ENCODE measurements around the gene NAGLU.
A peak's percentile ranks its signal among the peaks of the same experiment; 100 is the strongest.

The NAGLU gene

DNA sequence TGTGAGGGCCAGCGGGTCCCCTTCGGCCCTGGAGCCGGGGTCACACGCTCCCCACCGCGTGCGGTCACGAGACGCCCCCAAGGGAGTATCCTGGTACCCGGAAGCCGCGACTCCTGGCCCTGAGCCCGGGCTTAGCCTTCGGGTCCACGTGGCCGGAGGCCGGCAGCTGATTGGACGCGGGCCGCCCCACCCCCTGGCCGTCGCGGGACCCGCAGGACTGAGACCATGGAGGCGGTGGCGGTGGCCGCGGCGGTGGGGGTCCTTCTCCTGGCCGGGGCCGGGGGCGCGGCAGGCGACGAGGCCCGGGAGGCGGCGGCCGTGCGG is at the start of gene NAGLU:
Gene NAGLU (plus strand): TSS at position 194 of the 324 bp plus-strand sequence. CDS start 32 bp downstream, at position 226.
- DNase-seq, result peak; percentile 97

DNA sequence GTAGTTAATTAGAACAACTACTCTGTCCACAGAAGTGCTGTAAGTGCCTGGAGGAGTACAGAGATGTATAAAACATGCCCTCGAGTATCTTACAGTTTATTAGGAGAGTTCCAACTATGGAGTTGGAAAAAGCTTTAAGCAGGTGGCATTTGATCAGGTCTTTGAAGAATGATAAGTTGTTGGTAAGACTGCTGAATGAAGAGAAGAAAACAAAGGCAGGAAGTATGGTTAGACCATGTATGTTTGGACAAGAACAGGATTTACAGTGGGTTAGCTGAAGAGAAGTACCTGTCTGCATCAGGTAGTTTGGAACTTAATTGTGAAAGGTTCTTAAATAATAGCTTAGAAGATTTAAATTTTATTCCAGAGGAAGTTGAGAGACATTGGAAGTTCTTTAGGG is 48.0 kb upstream of the NAGLU start:
- DNase-seq, result no peak

DNA sequence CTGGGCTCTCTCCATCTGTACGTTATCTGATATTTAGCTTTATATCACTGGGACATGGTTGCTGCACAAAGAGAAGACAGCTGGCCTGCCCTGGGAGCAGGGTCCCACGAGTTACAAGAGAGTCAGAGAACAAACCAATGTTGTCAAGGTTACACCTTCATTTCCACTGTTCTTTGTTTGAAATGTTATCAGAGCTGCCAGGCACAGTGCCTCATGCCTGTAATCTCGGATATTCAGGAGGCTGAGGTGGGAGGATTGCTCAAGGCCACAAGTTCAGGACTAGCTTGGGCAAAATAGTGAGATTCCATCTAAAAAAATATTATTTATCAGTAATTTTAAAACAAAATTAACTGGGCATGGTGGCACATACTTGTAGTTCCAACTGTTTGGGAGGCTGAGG is 42.7 kb upstream of the NAGLU start:
- DNase-seq, result no peak

DNA sequence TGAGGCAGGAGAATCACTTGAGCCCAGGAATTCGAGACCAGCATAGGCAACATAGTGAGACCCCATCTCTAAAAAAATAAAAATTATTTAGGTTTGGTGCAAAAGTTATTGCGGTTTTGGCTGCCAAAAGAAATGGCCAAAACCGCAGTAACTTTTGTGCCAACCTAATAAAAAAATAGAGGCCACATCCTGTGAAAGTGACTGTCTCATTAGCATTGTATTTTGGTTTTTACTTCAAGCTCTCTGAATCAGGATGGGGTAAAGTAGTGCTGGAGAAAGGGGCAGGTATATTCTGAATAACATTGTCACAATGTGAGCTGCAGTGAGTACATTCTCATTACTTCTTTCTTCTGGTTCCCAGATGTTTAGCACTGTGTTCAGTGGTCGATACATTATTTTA is 41.4 kb upstream of the NAGLU start:
- no peak for DNase-seq

DNA sequence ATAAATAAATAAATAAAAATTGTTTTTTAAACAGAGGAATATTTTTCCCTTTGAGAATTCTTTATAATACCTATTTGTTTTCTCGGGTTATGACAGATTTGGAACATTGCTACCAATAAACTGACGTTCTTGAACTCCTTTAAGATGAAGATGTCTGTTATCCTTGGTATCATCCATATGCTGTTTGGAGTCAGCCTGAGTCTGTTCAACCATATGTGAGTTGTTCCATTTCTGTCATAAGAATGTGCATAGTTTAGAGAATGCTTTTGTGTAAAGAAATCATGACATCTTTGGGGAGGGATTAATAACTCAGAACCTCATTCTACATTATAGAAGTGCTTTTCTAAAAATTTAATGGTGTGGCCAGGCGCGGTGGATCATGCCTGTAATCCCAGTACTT is 37.2 kb upstream of the NAGLU start:
- no peak for DNase-seq

DNA sequence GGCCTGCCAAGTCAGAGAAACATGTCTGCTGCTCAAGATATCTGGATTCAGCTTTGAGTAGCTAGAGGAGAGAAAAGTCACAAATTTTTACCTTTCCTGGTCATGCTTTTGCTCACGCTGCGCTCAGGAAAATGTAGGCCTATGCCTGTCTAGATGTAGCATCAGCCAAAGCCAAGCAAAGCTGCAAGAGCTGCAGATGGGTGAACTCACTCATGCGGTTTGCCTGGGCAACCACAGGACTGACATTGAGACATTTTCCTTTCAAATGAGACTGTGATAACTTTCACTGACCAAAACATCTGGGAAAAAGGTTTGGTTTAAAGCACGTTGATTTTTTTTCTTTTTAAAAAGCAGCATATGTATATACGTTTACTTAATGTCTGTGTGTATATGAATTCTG is 34.0 kb upstream of the NAGLU start:
- no peak for DNase-seq

DNA sequence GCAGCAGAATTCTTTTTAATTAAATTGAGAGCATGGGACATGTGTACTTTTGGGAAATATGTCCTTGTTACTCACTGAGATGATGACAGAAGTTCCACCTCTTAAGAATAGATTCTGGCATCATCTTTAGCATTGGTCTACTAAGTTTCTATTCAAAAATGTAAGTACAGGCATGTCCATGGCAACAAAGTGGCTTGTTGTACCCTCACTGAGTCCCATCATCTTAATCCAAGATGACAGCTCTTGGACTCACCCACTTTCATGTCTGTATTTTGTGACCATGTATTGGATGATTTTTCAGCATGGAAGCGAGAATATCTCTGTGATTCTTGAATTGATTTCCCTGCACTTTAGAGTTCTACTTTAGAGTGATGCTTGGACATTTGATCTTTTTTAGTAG is 33.1 kb upstream of the NAGLU start:
- DNase-seq, result no peak

DNA sequence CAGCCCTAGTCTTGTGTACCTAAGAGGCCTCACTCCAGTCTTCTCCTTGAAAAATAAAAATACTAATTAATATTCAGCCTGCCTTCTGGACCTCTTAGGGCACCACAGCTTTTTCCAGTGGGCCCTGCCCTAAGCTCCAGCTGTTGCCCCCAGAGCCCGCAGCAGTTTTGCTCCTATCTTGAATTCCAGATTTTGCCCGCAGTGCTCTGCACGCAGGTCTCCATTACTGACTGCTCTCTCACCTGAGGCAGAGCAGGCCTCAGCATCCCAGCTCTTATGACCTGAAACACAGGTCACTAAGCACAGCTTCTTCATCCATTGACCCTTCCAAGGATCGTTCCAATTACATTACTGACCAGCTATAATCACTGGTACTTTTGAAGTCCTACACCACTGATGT is 28.4 kb upstream of the NAGLU start:
- DNase-seq, result no peak

DNA sequence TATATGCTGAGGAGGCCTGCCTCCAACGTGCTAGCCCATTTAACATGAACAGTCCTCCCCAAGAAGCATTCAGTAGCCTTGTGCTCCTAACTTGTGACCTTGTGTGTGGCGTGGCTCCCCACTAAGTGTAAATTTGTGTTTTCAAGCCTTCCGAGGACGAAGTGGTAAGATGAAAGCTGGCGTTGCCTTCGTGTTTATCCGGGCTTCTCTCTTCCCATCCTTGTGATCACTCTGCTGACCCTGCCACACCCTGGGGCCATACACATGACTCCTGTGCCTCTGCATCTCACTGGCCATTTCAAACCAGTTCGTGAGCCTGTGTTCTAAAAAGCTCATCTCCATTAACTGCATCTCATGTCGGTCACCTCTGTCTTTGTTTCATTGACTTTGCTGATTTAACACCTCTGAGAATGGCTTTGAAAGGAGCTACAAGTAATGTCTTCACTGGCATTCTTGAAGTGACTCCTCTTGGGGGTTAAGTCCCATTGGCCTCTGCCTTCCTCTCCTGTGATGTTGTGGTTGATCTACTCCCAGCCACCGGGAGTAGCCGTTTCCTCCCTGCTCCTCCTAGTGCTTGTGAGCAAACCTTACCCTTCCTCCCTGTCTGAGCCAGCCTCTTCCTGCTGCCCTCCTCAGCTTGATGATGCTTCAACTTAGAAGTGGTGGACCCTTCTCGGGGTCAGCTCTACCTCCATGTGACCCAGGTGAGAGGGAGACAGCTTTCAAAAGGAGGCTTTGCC is 27.4 kb upstream of the NAGLU start:
- no peak for DNase-seq

DNA sequence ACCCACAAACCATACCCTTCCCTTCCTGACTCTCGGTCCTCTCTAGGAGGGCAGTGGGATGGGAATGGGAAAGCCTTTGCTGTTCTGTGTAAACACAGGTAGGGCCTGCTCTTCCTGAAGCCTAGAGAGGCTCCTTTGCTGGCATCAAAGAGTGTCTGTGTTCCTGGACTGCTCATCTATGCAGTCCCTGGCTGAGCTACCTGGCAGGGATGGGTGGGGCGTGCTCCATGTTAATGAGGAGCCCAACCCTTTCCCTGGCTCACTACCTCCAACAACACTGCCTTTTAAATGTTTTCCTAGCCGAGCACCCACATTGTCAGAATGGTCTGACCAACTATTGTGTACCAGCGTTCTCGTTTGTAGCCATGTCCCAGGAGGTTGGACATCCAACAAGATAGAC is 26.6 kb upstream of the NAGLU start:
- DNase-seq, result no peak

DNA sequence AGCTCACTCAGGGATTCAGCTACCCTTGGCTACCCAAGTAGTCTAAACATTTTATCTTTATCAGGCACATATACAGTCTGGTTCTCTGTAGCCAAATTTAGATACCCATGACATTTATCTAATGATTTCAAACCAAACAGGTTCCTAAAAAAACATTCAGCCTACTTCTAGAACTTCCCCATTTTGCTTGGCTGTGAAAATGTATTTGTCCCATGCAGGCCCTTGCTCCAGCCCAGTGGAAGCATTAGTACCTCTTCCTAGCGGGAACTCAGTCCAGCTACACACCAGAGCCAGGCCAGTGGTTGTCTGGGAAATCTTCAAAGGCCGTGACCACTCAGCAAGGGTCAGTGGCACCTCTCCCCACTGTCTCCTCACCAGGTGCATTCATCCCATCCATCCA is 26.2 kb upstream of the NAGLU start:
- no peak for DNase-seq

DNA sequence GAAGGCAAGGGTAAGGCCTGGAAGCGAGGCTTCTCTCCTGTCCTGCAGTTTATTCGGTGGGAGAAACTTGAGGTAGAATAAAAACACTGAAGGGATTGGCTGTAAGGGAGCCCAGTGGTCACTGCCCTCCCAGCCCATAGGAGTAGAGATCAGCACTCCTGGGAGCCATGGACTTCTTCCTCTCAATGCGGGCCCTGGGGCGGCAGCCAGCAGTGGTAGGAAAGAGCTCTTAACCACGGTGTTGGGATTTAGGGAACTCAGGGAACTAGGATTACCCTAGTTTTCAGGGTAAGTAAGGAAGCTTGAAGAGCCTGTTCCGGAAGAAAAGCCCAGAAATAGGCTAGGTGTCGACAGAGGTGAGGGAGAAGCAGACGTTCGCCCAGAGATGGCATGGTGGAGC is 23.8 kb upstream of the NAGLU start:
- DNase-seq, result no peak

DNA sequence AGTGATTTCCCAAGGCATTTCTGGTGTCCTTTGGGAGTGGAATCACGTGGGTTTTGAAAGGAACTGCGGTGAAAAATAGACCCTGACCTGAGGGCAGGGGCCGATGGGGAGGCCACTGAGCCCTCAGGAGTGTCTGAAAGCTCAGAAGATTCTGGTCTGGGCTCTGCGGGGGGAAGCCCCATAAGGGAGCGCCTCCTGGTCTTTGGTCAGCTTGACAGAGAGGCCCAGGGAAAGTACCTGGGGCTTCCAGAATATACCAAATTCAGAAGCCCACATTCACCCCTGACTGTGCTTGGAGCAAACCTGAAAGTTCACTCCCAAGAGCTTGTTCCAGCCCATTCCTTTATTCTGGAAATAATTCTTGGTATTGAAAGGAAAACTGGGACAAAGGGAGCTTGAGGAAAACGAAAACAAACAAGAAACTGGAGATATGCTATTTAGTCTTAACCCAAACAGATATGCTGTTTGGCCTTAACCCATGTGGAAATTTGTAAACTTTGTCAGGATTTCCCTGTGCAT is 23.2 kb upstream of the NAGLU start:
- no peak for DNase-seq

DNA sequence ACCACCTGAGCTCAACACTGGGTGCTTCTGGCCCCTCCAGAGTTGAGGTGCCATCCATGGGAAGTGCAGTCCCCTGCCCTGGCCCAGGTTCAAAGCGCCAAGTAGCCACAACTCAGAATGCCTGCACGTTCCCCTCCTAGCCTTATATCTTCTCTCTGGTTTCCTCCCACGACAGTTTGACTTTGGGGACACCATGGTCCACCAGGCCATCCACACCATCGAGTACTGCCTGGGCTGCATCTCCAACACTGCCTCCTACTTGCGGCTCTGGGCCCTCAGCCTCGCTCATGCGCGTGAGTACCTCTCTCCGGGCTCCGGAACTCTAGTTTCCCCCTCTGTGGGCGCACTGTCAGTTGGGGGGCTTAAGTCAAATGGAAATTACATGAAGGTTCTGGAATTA is 22.4 kb upstream of the NAGLU start:
- no peak for DNase-seq

DNA sequence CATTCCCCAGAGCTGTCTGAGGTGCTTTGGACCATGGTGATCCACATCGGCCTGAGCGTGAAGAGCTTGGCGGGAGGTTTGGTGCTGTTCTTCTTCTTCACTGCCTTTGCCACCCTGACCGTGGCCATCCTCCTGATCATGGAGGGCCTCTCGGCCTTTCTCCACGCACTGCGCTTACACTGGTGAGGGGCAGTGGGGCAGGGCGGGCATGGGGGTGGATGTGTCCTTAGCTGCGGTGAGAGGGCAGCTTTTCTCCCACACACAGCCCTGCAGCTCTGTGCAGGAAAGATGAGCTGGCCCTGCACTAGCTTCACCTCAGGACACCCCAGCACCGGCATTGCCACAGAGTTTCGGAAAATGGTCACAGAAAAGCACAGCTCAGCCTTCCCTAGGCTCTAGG is 21.8 kb upstream of the NAGLU start:
- no peak for DNase-seq

DNA sequence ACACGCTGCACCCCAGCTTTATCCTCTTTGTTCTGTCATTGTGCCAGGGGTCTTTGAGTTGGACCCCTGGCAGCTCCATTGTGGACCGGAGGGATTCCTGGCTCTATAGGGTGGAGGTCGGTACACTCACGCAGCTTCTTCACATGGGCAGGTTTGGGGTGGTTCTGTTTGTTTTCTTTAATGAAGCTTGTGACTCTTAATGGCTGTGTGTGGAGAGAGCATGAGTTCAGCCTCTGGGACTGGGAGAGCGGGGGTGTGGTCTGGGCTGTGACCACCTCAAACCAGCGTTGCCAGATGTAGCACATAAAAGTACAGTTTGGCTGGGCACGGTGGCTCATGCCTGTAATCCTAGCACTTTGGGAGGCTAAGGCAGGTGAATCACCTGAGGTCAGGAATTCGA is 21.2 kb upstream of the NAGLU start:
- no peak for DNase-seq

DNA sequence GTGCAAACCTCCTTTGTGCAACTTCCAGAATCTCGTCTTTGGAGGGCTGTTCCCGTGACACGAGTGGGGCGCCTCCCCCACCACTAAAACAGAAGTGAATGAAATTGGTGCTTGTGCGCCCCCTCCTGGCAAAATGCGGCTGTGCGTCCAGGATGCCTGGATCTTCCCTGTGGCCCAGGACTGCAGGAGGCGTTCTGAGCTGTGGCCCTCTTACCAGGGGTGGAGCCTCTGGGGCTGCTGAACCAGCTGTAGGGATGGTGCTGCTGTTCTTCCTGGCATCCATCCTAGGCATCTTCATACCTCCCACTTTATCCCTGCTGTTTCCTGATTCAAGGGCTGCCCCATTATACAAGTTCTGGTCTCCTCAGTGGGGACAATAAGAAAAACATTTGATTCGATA is 18.5 kb upstream of the NAGLU start:
- peak; percentile 89 for DNase-seq

DNA sequence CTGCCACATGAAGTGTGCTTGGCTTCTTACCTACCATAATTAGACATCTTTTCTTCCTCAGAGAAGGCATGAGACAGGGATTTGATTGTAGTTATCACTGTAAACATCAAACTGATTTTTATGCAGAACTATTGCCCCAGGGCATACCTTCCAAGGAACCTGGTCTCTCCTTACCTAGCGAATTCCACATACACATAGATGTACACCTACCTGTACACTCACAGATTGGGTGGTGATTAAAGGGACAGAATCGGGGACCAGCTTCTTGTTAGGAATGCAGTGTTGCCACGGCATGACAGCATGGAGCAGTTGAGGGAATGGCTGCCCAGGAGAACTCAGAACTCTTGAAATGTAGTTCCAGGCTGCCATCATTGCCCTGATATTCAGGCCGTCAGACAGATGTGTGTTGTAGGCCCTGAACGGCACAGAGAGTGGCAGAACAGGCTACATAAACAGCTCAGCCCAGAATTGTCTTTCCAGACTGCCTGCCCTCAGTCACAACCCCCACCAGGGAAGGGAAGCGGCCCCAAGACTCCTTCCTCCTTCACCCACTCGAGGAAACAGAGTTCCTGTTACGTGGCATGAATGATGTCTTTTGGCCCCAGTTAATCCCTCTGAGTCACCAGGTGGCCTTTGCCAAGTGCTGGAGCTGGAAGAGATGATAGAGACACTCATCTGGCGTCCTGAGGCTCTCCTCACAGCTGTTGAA is 17.8 kb upstream of the NAGLU start:
- DNase-seq, result peak; percentile 85

DNA sequence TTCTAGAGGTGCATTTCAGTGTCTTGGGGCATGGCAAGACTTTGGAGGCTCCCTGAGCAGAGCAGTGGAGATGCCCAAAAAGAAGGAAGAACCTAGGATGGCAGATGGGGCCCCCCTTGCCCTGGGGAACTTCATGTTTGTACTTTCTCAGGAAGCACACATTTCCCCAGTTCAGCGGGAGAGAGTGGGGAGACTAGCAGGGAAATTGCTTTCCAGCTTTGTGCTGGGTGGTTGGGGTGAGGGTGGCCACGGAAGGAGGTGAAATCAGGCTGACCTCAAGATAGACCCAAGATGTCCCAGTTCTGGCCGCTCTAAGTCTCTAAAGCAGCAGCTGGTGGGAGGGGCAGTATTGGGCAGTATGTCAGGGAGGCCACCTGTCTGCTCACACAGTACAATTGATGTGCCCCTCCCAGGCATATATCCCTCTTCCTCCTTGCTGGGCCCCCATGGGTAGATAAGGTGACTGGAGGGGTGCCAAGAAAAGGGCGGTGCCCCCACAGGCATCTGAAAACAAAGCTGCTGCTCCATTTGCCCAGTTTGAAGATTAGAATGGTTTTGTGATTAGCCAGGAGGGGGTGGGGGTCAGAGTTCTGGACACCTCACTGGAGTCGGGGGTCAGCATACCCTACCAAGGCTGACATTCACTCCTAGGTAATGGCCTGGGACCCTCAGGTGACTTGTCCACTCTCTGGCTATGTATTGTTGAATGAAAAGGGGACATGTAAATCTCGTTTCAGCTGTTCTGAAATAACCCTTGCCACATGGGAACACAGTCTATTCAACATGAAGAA is 17.1 kb upstream of the NAGLU start:
- DNase-seq, result peak; percentile 76

DNA sequence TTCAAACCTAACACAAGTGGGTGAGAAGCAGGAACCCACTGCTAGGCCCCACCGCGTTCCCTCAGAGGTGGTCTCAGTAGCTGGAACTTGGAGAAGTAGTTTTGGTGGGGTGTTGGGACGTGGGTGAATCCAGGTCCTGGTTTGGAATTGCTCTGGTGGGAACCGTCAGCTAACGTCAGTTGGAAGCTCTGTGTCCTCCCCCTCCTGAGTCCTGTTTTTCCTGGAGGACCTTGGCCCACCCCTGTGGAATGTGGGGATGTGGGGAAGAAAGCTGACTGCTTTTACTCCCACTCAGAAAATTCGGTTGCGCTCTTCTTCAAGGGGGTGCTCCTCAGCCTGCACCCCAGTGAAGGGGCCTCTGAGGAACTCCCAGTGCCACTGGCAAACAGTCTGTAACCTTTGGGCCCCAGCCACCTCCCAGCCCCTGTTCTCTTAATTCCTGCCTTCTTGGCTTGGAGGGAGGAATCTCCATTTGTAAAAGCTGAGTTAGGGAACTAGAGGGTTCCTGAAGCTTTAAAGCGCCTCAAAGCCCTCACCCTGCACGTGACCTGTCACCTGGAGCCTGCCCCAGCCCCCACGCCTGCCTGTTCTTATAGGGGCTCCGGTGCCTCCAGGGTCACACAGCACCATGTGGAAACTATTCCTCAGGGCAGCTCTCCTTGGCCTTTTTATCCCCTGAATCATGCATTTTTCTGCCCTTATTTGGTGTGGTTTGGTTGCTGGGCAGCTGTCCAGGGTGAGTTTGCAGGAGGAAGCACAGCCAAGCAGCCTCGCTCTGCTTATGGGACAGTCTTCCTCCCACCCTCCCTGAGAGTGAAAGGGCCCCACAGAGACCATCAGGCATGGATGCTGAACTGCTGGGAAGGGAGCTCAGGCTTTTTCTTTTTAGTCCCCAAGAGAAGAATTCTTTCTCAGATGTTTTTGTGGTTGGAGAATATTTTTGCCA is 16.2 kb upstream of the NAGLU start:
- peak; percentile 95 for DNase-seq

DNA sequence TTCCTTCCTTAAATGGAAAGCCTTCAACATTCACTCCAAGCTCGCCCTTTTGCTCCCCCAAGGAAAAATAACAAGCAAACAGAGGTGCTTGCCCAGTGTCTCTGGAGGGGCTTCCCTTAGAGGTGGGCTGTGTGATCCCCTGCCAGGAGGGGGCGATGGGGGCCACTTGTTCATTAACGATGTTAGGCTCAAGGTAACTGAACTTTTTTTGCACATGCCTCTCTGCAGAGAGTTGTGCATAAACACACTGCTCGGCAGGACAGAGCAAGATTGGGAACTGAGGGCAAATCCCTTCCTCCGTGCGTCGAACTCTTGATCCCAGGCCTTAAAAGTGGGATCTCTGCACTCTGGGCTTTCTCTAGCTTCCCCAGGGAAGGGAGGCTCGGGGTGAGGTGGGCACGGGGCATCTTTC is 15.5 kb upstream of the NAGLU start:
- DNase-seq, result peak; percentile 65

DNA sequence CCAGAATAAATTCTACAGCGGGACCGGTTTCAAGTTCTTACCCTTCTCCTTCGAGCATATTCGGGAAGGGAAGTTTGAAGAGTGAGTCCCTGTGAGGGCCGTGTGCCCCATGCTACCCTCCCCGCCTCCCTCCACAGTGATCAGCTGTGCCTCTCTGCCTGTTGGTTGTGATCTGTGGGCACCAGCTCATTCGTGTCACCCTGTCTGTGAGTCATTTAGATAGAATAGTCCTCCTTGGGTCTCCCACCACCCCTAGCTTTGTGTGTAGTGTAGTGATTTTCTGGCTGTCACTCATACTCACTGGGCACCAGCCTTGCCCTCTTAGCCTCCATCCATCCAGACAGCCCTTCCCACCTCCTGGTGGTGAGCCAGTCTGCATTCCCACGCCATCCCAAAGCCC is 15.0 kb upstream of the NAGLU start:
- no peak for DNase-seq

All from right hindlimb (tissue), 1 donor.